H9 (cell line): ENCODE measurements around the gene ANO2. TPM values are rescaled to one million over a fixed set of nuclear protein-coding genes. Genes with fewer than 3 reads are reported as not detected.

ENCODE experiments used
- DNase-seq: peaks from one replicate; pipeline ENCODE4 v3.0.0-alpha.2; 2017
- H2AFZ ChIP-seq: one replicate; pipeline ENCODE4 v1.6.1; 2013; ENCODE audit warnings: mild to moderate bottlenecking, low read length, control low read depth, moderate library complexity
- H2AK5ac ChIP-seq: 2 replicates; pipeline ENCODE4 v1.6.1; 2013; ENCODE audit warnings: low read length, control low read depth, mixed read lengths; ENCODE audit not compliant: insufficient read length
- H2BK120ac ChIP-seq: one replicate; pipeline ENCODE4 v1.6.1; 2013; ENCODE audit warnings: low read depth, mild to moderate bottlenecking, low read length, control low read depth, inconsistent platforms; ENCODE audit not compliant: poor library complexity, severe bottlenecking
- H2BK12ac ChIP-seq: 2 replicates; pipeline ENCODE4 v1.6.1; 2013; ENCODE audit warnings: low read length, control low read depth, mixed read lengths, low read depth; ENCODE audit not compliant: insufficient read length
- H2BK15ac ChIP-seq: 2 replicates; pipeline ENCODE4 v1.6.1; 2013; ENCODE audit warnings: low read depth, low read length, control low read depth
- H2BK20ac ChIP-seq: one replicate; pipeline ENCODE4 v1.6.1; 2013; ENCODE audit warnings: low read depth, mild to moderate bottlenecking, low read length, control low read depth, inconsistent platforms; ENCODE audit not compliant: poor library complexity, severe bottlenecking
- H2BK5ac ChIP-seq: 2 replicates; pipeline ENCODE4 v1.6.1; 2013; ENCODE audit warnings: low read length, control low read depth, mixed read lengths; ENCODE audit not compliant: insufficient read length
- H3K14ac ChIP-seq: 2 replicates; pipeline ENCODE4 v1.6.1; 2013; ENCODE audit warnings: low read length, control low read depth; ENCODE audit not compliant: insufficient read depth
- H3K18ac ChIP-seq: 2 replicates; pipeline ENCODE4 v1.6.1; 2013; ENCODE audit warnings: low read depth, mild to moderate bottlenecking, mixed read lengths, low read length, control low read depth; ENCODE audit not compliant: insufficient read length
- H3K23ac ChIP-seq: 2 replicates; pipeline ENCODE4 v1.6.1; 2013; ENCODE audit warnings: low read length, control low read depth, mixed read lengths, low read depth; ENCODE audit not compliant: insufficient read length
- H3K23me2 ChIP-seq: 2 replicates; pipeline ENCODE4 v1.6.1; 2013; ENCODE audit warnings: low read depth, mild to moderate bottlenecking, mixed read lengths, low read length, control low read depth; ENCODE audit not compliant: insufficient read length, poor library complexity, severe bottlenecking
- H3K27ac ChIP-seq: 2 replicates; pipeline ENCODE4 v1.5.1; 2013; ENCODE audit warnings: low read length, control low read depth, mixed read lengths, low read depth; ENCODE audit not compliant: insufficient read length
- H3K27me3 ChIP-seq: 2 replicates; pipeline ENCODE4 v1.6.1; 2013; ENCODE audit warnings: low read length, control low read depth, inconsistent platforms; ENCODE audit not compliant: insufficient read depth
- H3K4ac ChIP-seq: 2 replicates; pipeline ENCODE4 v1.6.1; 2013; ENCODE audit warnings: low read depth, mild to moderate bottlenecking, control low read depth, inconsistent platforms, low read length, moderate library complexity
- H3K4me1 ChIP-seq: 2 replicates; pipeline ENCODE4 v1.6.1; 2013; ENCODE audit warnings: low read length, control low read depth, inconsistent platforms; ENCODE audit not compliant: insufficient read depth
- H3K4me2 ChIP-seq: 2 replicates; pipeline ENCODE4 v1.6.1; 2013; ENCODE audit warnings: low read length, control low read depth, mixed read lengths; ENCODE audit not compliant: insufficient read length, insufficient read depth
- H3K56ac ChIP-seq: 2 replicates; pipeline ENCODE4 v1.6.1; 2013; ENCODE audit warnings: low read depth, mild to moderate bottlenecking, mixed read lengths, low read length, control low read depth; ENCODE audit not compliant: insufficient read length
- H3K79me1 ChIP-seq: 2 replicates; pipeline ENCODE4 v1.6.1; 2013; ENCODE audit warnings: low read depth, mild to moderate bottlenecking, moderate library complexity, low read length, control low read depth, inconsistent platforms; ENCODE audit not compliant: insufficient read depth, poor library complexity, severe bottlenecking
- H3K79me2 ChIP-seq: 2 replicates; pipeline ENCODE4 v1.6.1; 2013; ENCODE audit warnings: low read length, control low read depth, inconsistent platforms; ENCODE audit not compliant: insufficient read depth
- H3K9ac ChIP-seq: 2 replicates; pipeline ENCODE4 v1.6.1; 2013; ENCODE audit warnings: low read length, control low read depth, mixed read lengths; ENCODE audit not compliant: insufficient read length; ENCODE audit errors: extremely low read depth
- H3K9me3 ChIP-seq: one replicate; pipeline ENCODE4 v1.6.1; 2013; ENCODE audit warnings: low read depth, low read length, inconsistent platforms; ENCODE audit not compliant: control insufficient read depth
- H3T11ph ChIP-seq: one replicate; pipeline ENCODE4 v1.6.1; 2013; ENCODE audit warnings: mild to moderate bottlenecking, low read length, control low read depth, inconsistent platforms
- H4K20me1 ChIP-seq: one replicate; pipeline ENCODE4 v1.6.1; 2013; ENCODE audit not compliant: control insufficient read depth, insufficient read length, insufficient read depth
- H4K5ac ChIP-seq: 2 replicates; pipeline ENCODE4 v1.6.1; 2013; ENCODE audit warnings: low read depth, mild to moderate bottlenecking, mixed read lengths, low read length, control low read depth; ENCODE audit not compliant: insufficient read length
- H4K8ac ChIP-seq: replicated peaks from 2 replicates; pipeline ENCODE4 v1.6.1; 2013; ENCODE audit warnings: low read length, control low read depth, mixed read lengths, low read depth; ENCODE audit not compliant: insufficient read length
- H4K91ac ChIP-seq: 2 replicates; pipeline ENCODE4 v1.6.1; 2013; ENCODE audit warnings: low read depth, mild to moderate bottlenecking, moderate library complexity, mixed read lengths, low read length, control low read depth; ENCODE audit not compliant: insufficient read length
- H3K27ac Mint-ChIP-seq, 3 experiments: 2 replicates in 2 of 3; 3 replicates in 1 of 3; pipeline ENCODE4 v1.8.0; 2020 to 2021; ENCODE audit warnings: mixed read lengths in 3 of 3, mild to moderate bottlenecking in 1 of 3, moderate library complexity in 1 of 3
- H3K27me3 Mint-ChIP-seq: 2 replicates; pipeline ENCODE4 v1.8.0; 2021; ENCODE audit warnings: low read depth, mild to moderate bottlenecking, moderate library complexity, mixed read lengths
- H3K36me3 Mint-ChIP-seq, 3 experiments: 2 replicates in 2 of 3; 3 replicates in 1 of 3; pipeline ENCODE4 v1.8.0; 2020 to 2021; ENCODE audit warnings: low read depth in 3 of 3, mixed read lengths in 3 of 3; ENCODE audit not compliant: insufficient read depth in 1 of 3
- H3K4me1 Mint-ChIP-seq, 2 experiments: 2 replicates each; pipeline ENCODE4 v1.8.0; 2020; ENCODE audit warnings: mixed read lengths in 2 of 2
- H3K4me3 Mint-ChIP-seq, 2 experiments: 2 replicates in 1 of 2; 3 replicates in 1 of 2; pipeline ENCODE4 v1.8.0; 2020 to 2021; ENCODE audit warnings: mild to moderate bottlenecking in 2 of 2, mixed read lengths in 2 of 2, moderate library complexity in 1 of 2
- H3K9me3 Mint-ChIP-seq, 2 experiments: 2 replicates in 1 of 2; 3 replicates in 1 of 2; pipeline ENCODE4 v1.8.0; 2020; ENCODE audit warnings: mild to moderate bottlenecking in 2 of 2, mixed read lengths in 2 of 2, moderate library complexity in 1 of 2
- CTCF ChIP-seq: fragments of 200-600 bp; sonication (generic); conservative IDR thresholded peaks from 3 replicates; pipeline ENCODE4 v1.8.0; 2021; ENCODE audit warnings: antibody characterized with exemption, mild to moderate bottlenecking
- WGBS: extraction: QIAGEN DNeasy Blood & Tissue Kit; methylation state at CpG from one replicate; pipeline ENCODE4 v1.1.7; 2013; ENCODE audit warnings: missing lambda C conversion rate, low lambda C conversion rate, mixed read lengths; ENCODE audit not compliant: insufficient read length; ENCODE audit errors: extremely low coverage; 5-methylcytosine and 5-hydroxymethylcytosine counted together
- total RNA-seq: library from RNA; stranded (reverse); gene quantifications from 2 replicates; pipeline ENCODE4 v1.2.1, GENCODE V29; 2021

Gene ANO2
- total RNA-seq, 1 experiment from 2014 or later: 3.8 TPM

- peak overlapping the region; percentile 51 for H4K8ac ChIP-seq
- H3K56ac ChIP-seq: no peak overlapping the region
- Mint-ChIP-seq H3K4me3 (no peak overlapping the region), H3K27me3 (peaks cover 2% of the 10 kb centered on the region; the same call in 1 of the 2 replicates), H3K9me3 (no peaks in the 10 kb centered on the region; a peak in 1 of 5 replicates), H3K36me3 (peaks cover 0 to 3% (median 0%) of the 10 kb centered on the region in 3 experiments; a peak in 2 of 7 replicates), H3K4me1 (peaks cover 13 to 16% of the 10 kb centered on the region in 2 experiments), H3K27ac (peak overlapping the region in 1 of 3 experiments; percentile 21; a peak in 1 of 7 replicates)
- no peaks in the 10 kb centered on the region for H3K23me2 ChIP-seq
- no peak overlapping the region for H2BK12ac ChIP-seq
- H3T11ph ChIP-seq: no peak overlapping the region
- no peaks in the 10 kb centered on the region for H3K79me1 ChIP-seq
- H2BK5ac ChIP-seq: no peak overlapping the region
- no peak overlapping the region for H2BK15ac ChIP-seq
- H3K9ac ChIP-seq: no peak overlapping the region
- no peak overlapping the region for H3K4ac ChIP-seq
- H3K14ac ChIP-seq: no peak overlapping the region; the same call in 1 of the 2 replicates
- no peak overlapping the region for H2BK20ac ChIP-seq
- H2AFZ ChIP-seq: no peak overlapping the region
- no peak overlapping the region for H3K23ac ChIP-seq
- H3K4me1 ChIP-seq: no peaks in the 10 kb centered on the region
- no peak overlapping the region for H3K27ac ChIP-seq
- no peak overlapping the region for H2AK5ac ChIP-seq
- H3K79me2 ChIP-seq: no peaks in the 10 kb centered on the region
- no peaks in the 10 kb centered on the region for H3K27me3 ChIP-seq
- no peak for TF ChIP-seq CTCF
- WGBS: no CpG with 5 or more reads among the region's 14 CpGs
- no peak overlapping the region for H3K4me2 ChIP-seq
- H3K9me3 ChIP-seq: no peaks in the 10 kb centered on the region
- DNase-seq: no peak
- no peak overlapping the region for H3K18ac ChIP-seq
- H4K5ac ChIP-seq: no peak overlapping the region
- H4K20me1 ChIP-seq: no peaks in the 10 kb centered on the region
- H2BK120ac ChIP-seq: no peak overlapping the region
- no peak overlapping the region for H4K91ac ChIP-seq
Measured at GRCh38 chr12:5923043-5923605, 21.9 kb downstream of the ANO2 start.
